Tibial nerve (tissue), 4 donors: ENCODE measurements around the gene SYT8.

Experiments
- EP300 ChIP-seq, 2 donors: sonication (generic); formaldehyde crosslinking; IDR thresholded peaks; one replicate each; pipeline ENCODE4 v1.6.1; 2017; ENCODE audit warnings: antibody characterized with exemption in 2 of 2, mild to moderate bottlenecking in 1 of 2
- POLR2A ChIP-seq, 2 donors: fragments of 450-650 bp; IDR thresholded peaks; one replicate each; pipeline ENCODE4 v1.6.1; 2017; ENCODE audit warnings: antibody characterized with exemption in 2 of 2, mild to moderate bottlenecking in 2 of 2, moderate library complexity in 2 of 2
- TF ChIP-seq, protein P1 (sequence below), 5 experiments: fragments of 200-600 bp in 3 of 5; fragments of 450-650 bp in 2 of 5; sonication (generic) in 3 of 5; IDR thresholded peaks; one replicate each; pipeline ENCODE4 v1.5.1; 2016 to 2019; ENCODE audit warnings: antibody characterized with exemption in 5 of 5, mild to moderate bottlenecking in 3 of 5, moderate library complexity in 2 of 5

DNA sequence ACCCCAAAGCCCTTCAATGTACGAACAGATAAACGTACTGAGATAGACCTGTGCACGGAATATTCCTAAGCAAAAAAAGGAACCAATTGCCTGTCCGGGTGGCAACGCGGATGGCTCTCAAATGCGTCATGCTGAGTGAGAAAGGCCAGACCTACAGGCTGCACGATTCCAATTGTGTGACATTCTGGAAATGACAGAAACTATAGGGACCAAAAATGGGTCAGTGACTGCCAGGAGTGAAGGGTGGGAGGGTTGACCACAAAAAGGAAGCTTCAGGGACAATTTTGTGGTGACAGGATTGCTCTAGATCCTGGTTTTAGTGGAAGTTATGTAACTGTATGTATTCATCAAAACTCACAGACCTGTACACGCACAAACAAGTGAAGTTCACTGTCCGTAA, 24.0 kb upstream of the SYT8 start:
- TF ChIP-seq POLR2A (IDR thresholded peaks at IDR 0.05): no peak
- TF ChIP-seq, protein P1, sequence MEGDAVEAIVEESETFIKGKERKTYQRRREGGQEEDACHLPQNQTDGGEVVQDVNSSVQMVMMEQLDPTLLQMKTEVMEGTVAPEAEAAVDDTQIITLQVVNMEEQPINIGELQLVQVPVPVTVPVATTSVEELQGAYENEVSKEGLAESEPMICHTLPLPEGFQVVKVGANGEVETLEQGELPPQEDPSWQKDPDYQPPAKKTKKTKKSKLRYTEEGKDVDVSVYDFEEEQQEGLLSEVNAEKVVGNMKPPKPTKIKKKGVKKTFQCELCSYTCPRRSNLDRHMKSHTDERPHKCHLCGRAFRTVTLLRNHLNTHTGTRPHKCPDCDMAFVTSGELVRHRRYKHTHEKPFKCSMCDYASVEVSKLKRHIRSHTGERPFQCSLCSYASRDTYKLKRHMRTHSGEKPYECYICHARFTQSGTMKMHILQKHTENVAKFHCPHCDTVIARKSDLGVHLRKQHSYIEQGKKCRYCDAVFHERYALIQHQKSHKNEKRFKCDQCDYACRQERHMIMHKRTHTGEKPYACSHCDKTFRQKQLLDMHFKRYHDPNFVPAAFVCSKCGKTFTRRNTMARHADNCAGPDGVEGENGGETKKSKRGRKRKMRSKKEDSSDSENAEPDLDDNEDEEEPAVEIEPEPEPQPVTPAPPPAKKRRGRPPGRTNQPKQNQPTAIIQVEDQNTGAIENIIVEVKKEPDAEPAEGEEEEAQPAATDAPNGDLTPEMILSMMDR (IDR thresholded peaks at IDR 0.05): no peak
- TF ChIP-seq EP300 (IDR thresholded peaks at IDR 0.05): no peak
